Liver (tissue), 9 donors: Measurements from ENCODE around the gene NUDT4. TPM values are rescaled to one million over a fixed set of nuclear protein-coding genes. Genes with fewer than 3 reads are reported as not detected.
A peak's percentile ranks its signal among the peaks of the same experiment; 100 is the strongest.

ENCODE experiments used
- DNase-seq: peaks from one replicate; pipeline ENCODE4 v3.0.0-alpha.2; 2017; ENCODE audit warnings: low spot score
- H3K27ac ChIP-seq, 2 donors: one replicate each; pipeline ENCODE4 v1.7.0; 2013; ENCODE audit warnings: inconsistent platforms in 2 of 2, low read length in 2 of 2, control low read depth in 1 of 2, low read depth in 1 of 2, mild to moderate bottlenecking in 1 of 2
- H3K27me3 ChIP-seq, 4 donors: one replicate each; pipeline versions ENCODE4 v1.6.1 to v1.7.0; 2013; ENCODE audit warnings: low read length in 3 of 4, inconsistent platforms in 1 of 4, mild to moderate bottlenecking in 1 of 4, moderate library complexity in 1 of 4; ENCODE audit not compliant: control insufficient read depth in 4 of 4, insufficient read depth in 4 of 4
- H3K36me3 ChIP-seq, 4 donors: one replicate each; pipeline versions ENCODE4 v1.6.1 to v1.7.0; 2013; ENCODE audit warnings: low read length in 3 of 4, mild to moderate bottlenecking in 3 of 4, low read depth in 1 of 4, moderate library complexity in 1 of 4; ENCODE audit not compliant: control insufficient read depth in 4 of 4, insufficient read depth in 3 of 4
- H3K4me1 ChIP-seq, 4 donors: one replicate each; pipeline versions ENCODE4 v1.6.1 to v1.7.0; 2013; ENCODE audit warnings: low read length in 3 of 4, mild to moderate bottlenecking in 3 of 4, moderate library complexity in 1 of 4; ENCODE audit not compliant: control insufficient read depth in 4 of 4, insufficient read depth in 4 of 4
- H3K4me3 ChIP-seq, 3 donors: one replicate each; pipeline versions ENCODE4 v1.6.1 to v1.7.0; 2013; ENCODE audit warnings: low read length in 3 of 3, control low read depth in 1 of 3, low read depth in 1 of 3, mild to moderate bottlenecking in 1 of 3
- H3K9ac ChIP-seq, 2 donors: one replicate each; pipeline ENCODE4 v1.7.0; 2013; ENCODE audit warnings: low read length in 2 of 2, mild to moderate bottlenecking in 2 of 2, moderate library complexity in 2 of 2, control low read depth in 1 of 2, low read depth in 1 of 2
- H3K9me3 ChIP-seq, 4 donors: one replicate each; pipeline versions ENCODE4 v1.6.1 to v1.7.0; 2013; ENCODE audit warnings: low read length in 3 of 4; ENCODE audit not compliant: control insufficient read depth in 4 of 4
- CTCF ChIP-seq: fragments of 150-350 bp; IDR thresholded peaks from 2 replicates; pipeline ENCODE4 v1.5.1; 2017; ENCODE audit warnings: improper control_type of control experiment, low read depth, low read length; ENCODE audit not compliant: missing input control
- EGR1 ChIP-seq, 2 donors: IDR thresholded peaks; 2 replicates each; pipeline ENCODE4 v1.6.1; 2016 to 2018; ENCODE audit warnings: antibody characterized with exemption in 2 of 2, low read depth in 2 of 2
- FOXA1 ChIP-seq: IDR thresholded peaks from 2 replicates; pipeline ENCODE4 v1.6.1; 2016; ENCODE audit warnings: antibody characterized with exemption
- FOXA2 ChIP-seq: IDR thresholded peaks from 2 replicates; pipeline ENCODE4 v1.6.1; 2016; ENCODE audit warnings: antibody characterized with exemption
- GABPA ChIP-seq, 2 donors: IDR thresholded peaks in 1 of 2; conservative IDR thresholded peaks in 1 of 2; 2 replicates each; pipeline ENCODE4 v1.6.1; 2016; ENCODE audit warnings: antibody characterized with exemption in 2 of 2, mild to moderate bottlenecking in 1 of 2, moderate library complexity in 1 of 2
- HNF4A ChIP-seq, 2 donors: conservative IDR thresholded peaks; 2 replicates each; pipeline ENCODE4 v1.6.1; 2016; ENCODE audit warnings: antibody characterized with exemption in 2 of 2, mild to moderate bottlenecking in 2 of 2
- HNF4G ChIP-seq: IDR thresholded peaks from 2 replicates; pipeline ENCODE4 v1.6.1; 2016; ENCODE audit warnings: antibody characterized with exemption
- JUND ChIP-seq, 2 donors: IDR thresholded peaks; 2 replicates each; pipeline ENCODE4 v1.6.1; 2016; ENCODE audit warnings: antibody characterized with exemption in 2 of 2
- MAX ChIP-seq: IDR thresholded peaks from 2 replicates; pipeline ENCODE4 v1.6.1; 2016; ENCODE audit warnings: antibody characterized with exemption
- NR2F2 ChIP-seq: IDR thresholded peaks from 2 replicates; pipeline ENCODE4 v1.6.1; 2016; ENCODE audit warnings: antibody characterized with exemption
- RAD21 ChIP-seq, 2 donors: IDR thresholded peaks; 2 replicates each; pipeline ENCODE4 v1.6.1; 2016; ENCODE audit warnings: antibody characterized with exemption in 2 of 2, mild to moderate bottlenecking in 2 of 2
- REST ChIP-seq: IDR thresholded peaks from 2 replicates; pipeline ENCODE4 v1.6.1; 2016; ENCODE audit warnings: antibody characterized with exemption, mild to moderate bottlenecking
- RXRA ChIP-seq, 2 donors: IDR thresholded peaks; 2 replicates each; pipeline ENCODE4 v1.6.1; 2017 to 2018; ENCODE audit warnings: antibody characterized with exemption in 2 of 2, mild to moderate bottlenecking in 1 of 2
- TAF1 ChIP-seq: conservative IDR thresholded peaks from 2 replicates; pipeline ENCODE4 v1.6.1; 2016; ENCODE audit warnings: antibody characterized with exemption, mild to moderate bottlenecking
- YY1 ChIP-seq: IDR thresholded peaks from 2 replicates; pipeline ENCODE4 v1.6.1; 2016; ENCODE audit warnings: antibody characterized with exemption, mild to moderate bottlenecking
- WGBS: extraction: QIAGEN DNeasy Blood & Tissue Kit; methylation state at CpG from one replicate; pipeline ENCODE4 v1.1.7; 2013; 5-methylcytosine and 5-hydroxymethylcytosine counted together
- polyA plus RNA-seq, 2 donors: library from polyadenylated mRNA; stranded (reverse) in 1 of 2; unstranded in 1 of 2; fragments of 200-250 nt in 1 of 2; fragments of >200 nt in 1 of 2; fragmentation: Nextera tagmentation in 1 of 2; extraction: Ambion mirVana in 1 of 2; gene quantifications; one replicate each; pipeline versions ENCODE4 v1.2.1 to v1.2.3, GENCODE V29; 2013 to 2015
- total RNA-seq, 2 donors: library from RNA; depleted of rRNA; stranded (reverse); fragments of >200 nt; gene quantifications; one replicate each; pipeline ENCODE4 v1.2.3, GENCODE V29; 2014
- TF ChIP-seq, protein P1 (sequence below): IDR thresholded peaks from 2 replicates; pipeline ENCODE4 v1.6.1; 2016; ENCODE audit warnings: antibody characterized with exemption
- TF ChIP-seq, protein P2 (sequence below): IDR thresholded peaks from 2 replicates; pipeline ENCODE4 v1.6.1; 2016; ENCODE audit warnings: antibody characterized with exemption
- donor health status: healthy.
- donor health status: healthy.
- donor health status: healthy.
- donor health status: healthy.
- donor health status: healthy.

The NUDT4 gene
- total and polyA plus RNA-seq, 4 donors, result 8.9 to 141 (median 11.9) TPM

- TF ChIP-seq CTCF, result no peak
- no peak for TF ChIP-seq JUND (IDR thresholded peaks at IDR 0.05)
- no peak for TF ChIP-seq EGR1 (IDR thresholded peaks at IDR 0.05; ENCODE audit: low read depth in 2 of 2)
- peak; percentile 56 to 90 for TF ChIP-seq GABPA (IDR thresholded peaks at IDR 0.05 in 1 of 2, conservative IDR thresholded peaks at IDR 0.05 in 1 of 2)
- TF ChIP-seq, protein P1, sequence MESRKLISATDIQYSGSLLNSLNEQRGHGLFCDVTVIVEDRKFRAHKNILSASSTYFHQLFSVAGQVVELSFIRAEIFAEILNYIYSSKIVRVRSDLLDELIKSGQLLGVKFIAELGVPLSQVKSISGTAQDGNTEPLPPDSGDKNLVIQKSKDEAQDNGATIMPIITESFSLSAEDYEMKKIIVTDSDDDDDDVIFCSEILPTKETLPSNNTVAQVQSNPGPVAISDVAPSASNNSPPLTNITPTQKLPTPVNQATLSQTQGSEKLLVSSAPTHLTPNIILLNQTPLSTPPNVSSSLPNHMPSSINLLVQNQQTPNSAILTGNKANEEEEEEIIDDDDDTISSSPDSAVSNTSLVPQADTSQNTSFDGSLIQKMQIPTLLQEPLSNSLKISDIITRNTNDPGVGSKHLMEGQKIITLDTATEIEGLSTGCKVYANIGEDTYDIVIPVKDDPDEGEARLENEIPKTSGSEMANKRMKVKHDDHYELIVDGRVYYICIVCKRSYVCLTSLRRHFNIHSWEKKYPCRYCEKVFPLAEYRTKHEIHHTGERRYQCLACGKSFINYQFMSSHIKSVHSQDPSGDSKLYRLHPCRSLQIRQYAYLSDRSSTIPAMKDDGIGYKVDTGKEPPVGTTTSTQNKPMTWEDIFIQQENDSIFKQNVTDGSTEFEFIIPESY, result peak; percentile 57
- TF ChIP-seq HNF4G, result no peak
- TF ChIP-seq RAD21 (IDR thresholded peaks at IDR 0.05), result no peak
Measured at GRCh38 chr12:93441617-93442410, 64.1 kb downstream of the NUDT4 start, which contains the start of gene UBE2N (continued).

- no peaks in the 10 kb centered on the region for H3K9me3 ChIP-seq
- H3K27ac ChIP-seq, result peak overlapping the region; percentile 74 to 86
- WGBS, result 9% methylated on average over 19 of the region's 19 CpGs
- H3K9ac ChIP-seq, result peak overlapping the region; percentile 63 to 83
- DNase-seq, result no peak
- peaks cover 4 to 29% (median 14%) of the 10 kb centered on the region in 4 donors for H3K4me1 ChIP-seq
- no peaks in the 10 kb centered on the region for H3K27me3 ChIP-seq
- TF ChIP-seq RAD21 (IDR thresholded peaks at IDR 0.05) (no peak), YY1 (no peak), CTCF (no peak), FOXA2 (no peak), EGR1 (IDR thresholded peaks at IDR 0.05; ENCODE audit: low read depth in 2 of 2) (no peak), FOXA1 (no peak), TAF1 (no peak), GABPA (IDR thresholded peaks at IDR 0.05 in 1 of 2, conservative IDR thresholded peaks at IDR 0.05 in 1 of 2) (no peak), HNF4G (no peak), HNF4A (conservative IDR thresholded peaks at IDR 0.05) (no peak), NR2F2 (no peak), REST (no peak), RXRA (IDR thresholded peaks at IDR 0.05) (no peak), JUND (IDR thresholded peaks at IDR 0.05) (no peak), MAX (no peak)
- TF ChIP-seq, protein P1, result no peak
- TF ChIP-seq, protein P2, sequence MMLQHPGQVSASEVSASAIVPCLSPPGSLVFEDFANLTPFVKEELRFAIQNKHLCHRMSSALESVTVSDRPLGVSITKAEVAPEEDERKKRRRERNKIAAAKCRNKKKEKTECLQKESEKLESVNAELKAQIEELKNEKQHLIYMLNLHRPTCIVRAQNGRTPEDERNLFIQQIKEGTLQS, result no peak
- no peaks in the 10 kb centered on the region for H3K36me3 ChIP-seq
- peak overlapping the region; percentile 68 to 99 (median 74) for H3K4me3 ChIP-seq
Measured at GRCh38 chr12:93442411-93443340, 65.0 kb downstream of the NUDT4 start.
